Thyroid gland (tissue), 4 donors: ENCODE measurements around the gene KREMEN1. TPM values are rescaled to one million over a fixed set of nuclear protein-coding genes. Genes with fewer than 3 reads are reported as not detected.

Experiments
- DNase-seq, 2 donors: peaks; one replicate each; pipeline ENCODE4 v3.0.0-alpha.2; 2019
- H3K27ac ChIP-seq, 3 donors: fragments of 200-600 bp; sonication (generic); 1 replicate in 2 of 3; 2 replicates in 1 of 3; pipeline ENCODE4 v1.5.1; 2016 to 2019; ENCODE audit warnings: mild to moderate bottlenecking in 1 of 3, moderate library complexity in 1 of 3
- H3K27me3 ChIP-seq: fragments of 200-600 bp; sonication (generic); one replicate; pipeline ENCODE4 v1.5.1; 2019
- H3K36me3 ChIP-seq, 2 donors: fragments of 200-600 bp; sonication (generic); one replicate each; pipeline ENCODE4 v1.5.1; 2016 to 2019
- H3K4me1 ChIP-seq, 2 donors: fragments of 200-600 bp; sonication (generic); one replicate each; pipeline ENCODE4 v1.5.1; 2017 to 2019
- H3K4me3 ChIP-seq, 3 donors: fragments of 200-600 bp; sonication (generic); replicated peaks in 1 of 3; 1 replicate in 2 of 3; 2 replicates in 1 of 3; pipeline ENCODE4 v1.5.1; 2016; ENCODE audit warnings: mild to moderate bottlenecking in 1 of 3
- H3K9me3 ChIP-seq: fragments of 200-600 bp; sonication (generic); one replicate; pipeline ENCODE4 v1.5.1; 2017
- CTCF ChIP-seq, 6 experiments: fragments of 200-600 bp in 3 of 6; fragments of 450-650 bp in 3 of 6; sonication (generic) in 3 of 6; IDR thresholded peaks; one replicate each; pipeline ENCODE4 v1.5.1; 2016 to 2019; ENCODE audit warnings: antibody characterized with exemption in 6 of 6, mild to moderate bottlenecking in 2 of 6, inconsistent platforms in 1 of 6, moderate library complexity in 1 of 6
- POLR2A ChIP-seq, 2 donors: fragments of 450-650 bp; IDR thresholded peaks; one replicate each; pipeline ENCODE4 v1.6.1; 2017; ENCODE audit warnings: antibody characterized with exemption in 2 of 2, mild to moderate bottlenecking in 2 of 2, moderate library complexity in 1 of 2
- WGBS, 2 donors: methylation state at CpG; one replicate each; pipeline ENCODE4 v1.1.5; 2017; 5-methylcytosine and 5-hydroxymethylcytosine counted together
- intact Hi-C: fragments of 100-400 bp; cut with DNase I; formaldehyde crosslinking; loops from one replicate; pipeline ENCODE4 v1.15.1; 2023
- total RNA-seq, 4 donors: library from RNA; depleted of rRNA; stranded (reverse); fragments of >200 nt; gene quantifications; one replicate each; pipeline ENCODE4 v1.2.3, GENCODE V29; 2016

The KREMEN1 gene
- total RNA-seq, 4 donors from 2014 or later, result 18.1 to 27.1 (median 25.6) TPM

- H3K36me3 ChIP-seq, result no peaks in the 10 kb centered on the region
- DNase-seq, result no peak
- TF ChIP-seq POLR2A (IDR thresholded peaks at IDR 0.05) (no peak), CTCF (IDR thresholded peaks at IDR 0.05) (no peak)
- no peak overlapping the region for H3K4me3 ChIP-seq
- no peak overlapping the region for H3K27ac ChIP-seq
- H3K4me1 ChIP-seq, result no peaks in the 10 kb centered on the region
- no peaks in the 10 kb centered on the region for H3K27me3 ChIP-seq
- 94 to 97% methylated on average over 2 of the region's 2 CpGs for WGBS, 2 donors
- H3K9me3 ChIP-seq, result no peaks in the 10 kb centered on the region
- intact Hi-C loops, result no loop called here
Measured at GRCh38 chr22:29102300-29102699, 29.5 kb downstream of the KREMEN1 start.

DNA sequence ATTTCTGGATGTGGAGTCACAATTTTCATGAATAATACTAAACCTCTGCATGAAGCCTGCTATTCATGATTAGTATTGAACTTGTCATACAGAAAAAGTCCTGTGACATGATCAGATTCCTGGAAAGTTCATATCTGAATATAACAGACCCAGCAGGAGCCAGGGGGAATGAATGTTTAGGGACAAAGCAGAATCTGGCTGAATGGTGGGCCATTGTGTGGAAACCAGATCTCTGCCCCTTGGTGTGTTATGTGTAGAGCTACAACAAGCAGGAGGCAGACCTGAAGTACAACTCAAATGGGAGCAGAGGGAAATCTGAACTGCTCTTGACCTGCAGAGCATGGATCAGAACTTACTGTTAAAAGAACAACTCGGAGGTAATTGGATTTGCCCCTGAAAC, 30.3 kb downstream of the KREMEN1 start:
- no peaks in the 10 kb centered on the region for H3K27me3 ChIP-seq
- DNase-seq, result no peak
- H3K36me3 ChIP-seq, result no peaks in the 10 kb centered on the region
- no peaks in the 10 kb centered on the region for H3K9me3 ChIP-seq
- no peaks in the 10 kb centered on the region for H3K4me1 ChIP-seq
- intact Hi-C loops, result no loop called here
- TF ChIP-seq POLR2A (IDR thresholded peaks at IDR 0.05), result no peak
- no peak for TF ChIP-seq CTCF (IDR thresholded peaks at IDR 0.05)
- no peak overlapping the region for H3K4me3 ChIP-seq
- H3K27ac ChIP-seq, result no peak overlapping the region
- 89 to 92% methylated on average over 1 of the region's 1 CpG for WGBS, 2 donors

- no peak for TF ChIP-seq CTCF (IDR thresholded peaks at IDR 0.05)
- no peak for TF ChIP-seq POLR2A (IDR thresholded peaks at IDR 0.05)
- Histone ChIP-seq H3K27ac (no peak overlapping the region), H3K36me3 (no peaks in the 10 kb centered on the region), H3K4me3 (no peak overlapping the region), H3K4me1 (peaks cover 0 to 8% of the 10 kb centered on the region in 2 donors), H3K9me3 (no peaks in the 10 kb centered on the region), H3K27me3 (no peaks in the 10 kb centered on the region)
- DNase-seq, result no peak
- 70 to 77% methylated on average over 2 of the region's 2 CpGs for WGBS, 2 donors
- intact Hi-C loops, result no loop called here
Measured at GRCh38 chr22:29105468-29105867, 32.6 kb downstream of the KREMEN1 start.

GRCh38 chr22:29106839-29107238, 34.0 kb downstream of the KREMEN1 start:
- H3K27me3 ChIP-seq, result no peaks in the 10 kb centered on the region

DNA sequence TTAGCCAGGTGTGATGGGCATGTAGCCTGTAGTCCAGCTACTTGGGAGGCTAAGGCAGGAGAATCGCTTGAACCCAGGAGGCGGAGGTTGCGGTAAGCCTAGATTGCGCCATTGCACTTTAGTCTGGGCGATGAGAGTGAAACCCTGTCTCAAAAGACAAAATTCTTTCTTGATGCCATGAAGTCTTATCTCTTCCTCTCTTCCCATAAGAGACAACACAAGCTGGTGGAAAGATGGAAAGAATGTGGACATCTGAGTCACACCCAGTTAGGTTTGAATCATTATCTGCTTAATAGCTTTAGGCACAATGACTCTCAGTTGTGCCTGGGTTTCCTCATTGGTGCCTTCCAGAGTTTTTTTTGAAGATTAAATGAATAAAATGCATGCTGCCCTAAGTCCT, 35.3 kb downstream of the KREMEN1 start:
- H3K27ac ChIP-seq, result no peak overlapping the region
- TF ChIP-seq CTCF (IDR thresholded peaks at IDR 0.05) (no peak), POLR2A (IDR thresholded peaks at IDR 0.05) (no peak)
- H3K4me1 ChIP-seq, result peaks cover 0 to 8% of the 10 kb centered on the region in 2 donors
- H3K9me3 ChIP-seq, result no peaks in the 10 kb centered on the region
- WGBS, 2 donors, result 96 to 98% methylated on average over 5 of the region's 5 CpGs
- DNase-seq, result no peak
- intact Hi-C loops, result no loop called here
- H3K36me3 ChIP-seq, result no peaks in the 10 kb centered on the region
- no peaks in the 10 kb centered on the region for H3K27me3 ChIP-seq
- no peak overlapping the region for H3K4me3 ChIP-seq

More at GRCh38 chr22:29106839-29107238, 34.0 kb downstream of the KREMEN1 start:
- TF ChIP-seq POLR2A (IDR thresholded peaks at IDR 0.05), result no peak
- TF ChIP-seq CTCF (IDR thresholded peaks at IDR 0.05), result no peak
- 49 to 67% methylated on average over 4 of the region's 4 CpGs for WGBS, 2 donors
- Histone ChIP-seq H3K9me3 (no peaks in the 10 kb centered on the region), H3K4me1 (peaks cover 0 to 8% of the 10 kb centered on the region in 2 donors), H3K4me3 (no peak overlapping the region), H3K36me3 (no peaks in the 10 kb centered on the region), H3K27ac (no peak overlapping the region)
- intact Hi-C loops, result no loop called here
- no peak for DNase-seq
